ENCODE measurements around the gene TPCN1.

TPCN1 gene

GRCh38 chr12:113261847-113262470 lies 40.7 kb downstream of the TPCN1 start:
- DNase-seq (ENCODE audit: low read depth) = peak; percentile 60

DNA sequence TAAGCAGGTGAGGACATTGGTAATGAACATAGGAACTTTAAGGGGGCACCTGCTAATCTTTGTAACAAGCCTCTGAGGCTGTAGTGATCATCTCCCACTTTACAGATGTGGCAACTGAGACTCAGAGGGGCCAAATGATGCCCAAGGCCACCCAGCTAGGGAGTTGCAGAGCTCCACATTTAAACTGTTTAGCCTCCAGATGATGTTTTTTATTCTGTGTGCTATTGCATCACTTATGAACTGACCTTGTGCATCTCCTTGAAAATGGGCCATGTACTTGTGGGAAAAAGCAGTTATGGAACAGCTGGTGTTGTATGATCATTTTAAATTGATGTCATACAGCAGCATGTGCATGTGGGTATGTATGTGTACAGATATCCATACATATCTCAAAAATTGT lies 41.4 kb downstream of the TPCN1 start:
- peak; percentile 46 for DNase-seq (ENCODE audit: low read depth)

GRCh38 chr12:113263431-113263963 lies 42.2 kb downstream of the TPCN1 start:
- no peak for DNase-seq (ENCODE audit: low read depth)

GRCh38 chr12:113266106-113266895 lies 45.0 kb downstream of the TPCN1 start:
- DNase-seq (ENCODE audit: low read depth) = no peak

DNA sequence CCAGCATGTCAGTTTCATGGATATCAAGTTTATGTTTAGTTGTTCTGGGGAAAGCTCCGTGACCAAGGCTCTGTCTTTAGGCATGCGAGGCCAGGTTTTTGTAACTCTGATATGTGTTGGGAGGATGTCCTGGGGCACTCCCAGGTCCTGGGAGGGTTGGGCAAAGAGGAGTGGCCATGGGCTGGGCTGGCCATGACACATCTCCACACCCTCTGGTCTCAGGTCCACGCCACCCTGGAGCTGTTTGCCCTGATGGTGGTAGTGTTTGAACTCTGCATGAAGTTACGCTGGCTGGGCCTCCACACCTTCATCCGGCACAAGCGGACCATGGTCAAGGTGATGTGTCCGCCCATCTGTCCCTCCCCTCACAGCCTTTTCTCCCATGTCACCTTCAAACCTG lies 46.4 kb downstream of the TPCN1 start:
- no peak for DNase-seq (ENCODE audit: low read depth)

DNA sequence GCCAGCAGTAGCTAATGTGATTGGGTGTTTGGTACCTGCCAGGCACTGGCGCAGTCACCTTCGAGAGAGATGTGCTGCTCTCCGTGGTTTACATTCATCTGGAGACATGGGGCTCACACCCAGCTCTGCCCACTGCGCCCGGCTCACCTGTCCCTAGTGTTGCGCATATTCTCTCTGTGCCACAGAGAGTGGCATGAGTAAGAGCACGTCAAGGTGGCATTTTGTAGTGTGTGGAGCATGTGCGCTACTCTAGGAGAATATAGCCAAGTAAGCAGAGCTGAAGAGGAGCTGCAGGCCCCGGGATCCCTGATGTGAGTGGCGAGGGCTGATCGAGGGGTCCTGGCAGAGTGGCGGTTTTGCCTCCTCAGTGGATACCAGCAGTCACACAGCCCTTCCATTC lies 46.9 kb downstream of the TPCN1 start:
- DNase-seq (ENCODE audit: low read depth) = no peak

- DNase-seq (ENCODE audit: low read depth) = no peak
Observed at GRCh38 chr12:113268621-113269020, 47.4 kb downstream of the TPCN1 start.

DNA sequence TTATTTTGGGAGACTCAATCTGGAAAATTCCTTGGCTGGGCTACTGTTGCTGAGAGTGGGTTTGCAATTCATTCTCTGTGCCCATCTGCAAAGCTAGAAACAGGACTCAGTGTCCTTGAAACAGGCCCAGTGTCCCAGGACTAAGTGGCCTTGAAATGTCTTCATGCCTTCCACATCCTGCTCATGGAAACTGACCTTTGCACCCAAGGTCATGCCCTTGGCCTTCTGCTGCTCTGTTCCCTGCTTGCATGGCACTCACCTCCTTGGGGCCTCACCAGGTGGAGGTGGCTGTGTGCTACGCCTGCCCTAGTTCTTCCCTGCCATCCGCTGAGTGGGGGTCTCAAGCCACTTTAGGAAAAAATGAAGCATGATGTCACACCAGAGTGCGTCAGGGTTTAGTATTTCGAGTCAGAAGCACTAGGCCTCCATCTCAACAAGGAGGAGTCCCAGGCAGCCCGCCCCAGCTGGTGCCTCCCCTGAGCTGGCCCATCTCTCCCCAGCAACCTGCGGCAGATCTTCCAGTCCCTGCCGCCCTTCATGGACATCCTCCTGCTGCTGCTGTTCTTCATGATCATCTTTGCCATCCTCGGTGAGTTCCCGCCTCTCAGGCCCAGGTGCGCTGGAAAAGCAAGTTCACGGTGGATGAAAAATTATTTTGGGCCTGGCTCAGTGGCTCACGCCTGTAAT lies 48.1 kb downstream of the TPCN1 start:
- DNase-seq (ENCODE audit: low read depth) = no peak

DNA sequence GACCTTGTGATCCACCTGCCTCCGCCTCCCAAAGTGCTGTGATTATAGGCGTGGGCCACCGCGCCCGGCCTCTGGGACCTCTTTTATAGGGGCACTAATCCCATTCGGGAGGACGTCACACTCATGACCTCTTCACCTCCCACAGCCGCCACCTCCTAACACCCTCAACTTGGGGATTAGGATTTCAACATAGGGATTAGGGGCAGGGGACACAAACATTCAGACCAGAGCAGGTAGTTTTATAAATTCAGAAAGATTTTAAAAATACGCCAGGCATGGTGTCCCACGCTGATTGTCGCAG lies 49.4 kb downstream of the TPCN1 start:
- DNase-seq (ENCODE audit: low read depth) = no peak

DNA sequence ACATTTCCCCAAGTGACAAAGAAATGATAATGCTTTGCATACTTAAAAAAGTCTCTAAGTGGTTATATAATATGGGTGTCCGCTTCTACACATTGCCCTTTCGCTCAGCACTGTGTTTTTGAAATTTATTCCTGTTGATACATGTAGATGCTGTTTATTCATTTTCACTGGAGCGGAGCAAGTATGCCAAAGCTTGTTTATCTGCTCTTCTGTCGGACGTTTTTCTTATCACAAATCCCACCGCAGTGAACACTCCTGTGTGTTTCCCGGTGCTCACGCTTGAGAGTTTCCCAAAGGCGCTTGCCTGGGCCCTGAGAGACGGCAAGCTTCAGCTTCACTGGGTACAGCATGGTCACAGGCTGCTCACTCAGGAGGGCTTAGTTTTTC lies 50.2 kb downstream of the TPCN1 start:
- DNase-seq (ENCODE audit: low read depth) = peak; percentile 84

GRCh38 chr12:113271853-113272561 lies 50.7 kb downstream of the TPCN1 start:
- DNase-seq (ENCODE audit: low read depth) = peak; percentile 88

- DNase-seq (ENCODE audit: low read depth) = peak; percentile 43
Observed at GRCh38 chr12:113273053-113273725, 51.9 kb downstream of the TPCN1 start.

GRCh38 chr12:113274848-113275247 lies 53.6 kb downstream of the TPCN1 start:
- no peak for DNase-seq (ENCODE audit: low read depth)

DNA sequence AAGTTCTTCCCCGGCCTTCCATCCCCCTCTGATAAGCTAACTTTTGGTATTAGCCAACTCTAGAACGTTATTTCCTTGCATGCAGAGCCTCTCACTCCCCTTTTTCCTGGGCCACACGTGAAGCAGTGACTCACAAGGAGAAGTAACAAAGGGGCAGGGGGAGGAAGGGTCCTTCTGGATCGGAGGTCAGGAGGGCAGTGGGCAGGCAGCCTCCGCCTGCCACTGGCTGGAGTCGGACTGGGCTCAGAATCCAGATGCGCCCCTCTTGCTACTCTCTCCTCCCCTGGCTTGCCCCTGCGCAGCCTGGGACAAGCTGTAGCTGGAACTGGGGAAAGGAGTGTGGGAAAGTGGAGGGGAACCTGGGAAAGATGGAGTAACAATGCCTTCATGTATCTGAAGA lies 55.0 kb downstream of the TPCN1 start:
- peak; percentile 85 for DNase-seq (ENCODE audit: low read depth)

DNA sequence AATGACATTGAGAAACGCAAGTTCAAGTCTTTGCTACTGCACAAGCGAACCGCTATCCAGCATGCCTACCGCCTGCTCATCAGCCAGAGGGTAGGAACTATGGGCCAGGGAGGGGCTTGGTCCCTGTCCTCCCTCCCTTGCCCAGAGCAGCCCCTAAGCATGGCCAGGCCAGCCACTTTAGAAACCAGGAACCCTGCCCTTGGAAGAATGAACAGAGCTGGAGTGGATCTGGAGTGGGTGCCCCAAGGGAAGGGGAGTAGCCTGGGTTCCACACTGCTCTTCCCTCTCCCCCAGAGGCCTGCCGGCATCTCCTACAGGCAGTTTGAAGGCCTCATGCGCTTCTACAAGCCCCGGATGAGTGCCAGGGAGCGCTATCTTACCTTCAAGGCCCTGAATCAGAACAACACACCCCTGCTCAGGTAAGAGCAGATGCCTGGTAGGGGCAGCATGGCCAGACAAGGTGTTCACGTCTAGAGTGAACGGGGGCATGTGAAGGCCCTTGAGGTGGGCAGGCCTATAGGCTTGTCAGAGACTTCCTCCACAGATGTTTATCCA lies 55.8 kb downstream of the TPCN1 start:
- no peak for DNase-seq (ENCODE audit: low read depth)

DNA sequence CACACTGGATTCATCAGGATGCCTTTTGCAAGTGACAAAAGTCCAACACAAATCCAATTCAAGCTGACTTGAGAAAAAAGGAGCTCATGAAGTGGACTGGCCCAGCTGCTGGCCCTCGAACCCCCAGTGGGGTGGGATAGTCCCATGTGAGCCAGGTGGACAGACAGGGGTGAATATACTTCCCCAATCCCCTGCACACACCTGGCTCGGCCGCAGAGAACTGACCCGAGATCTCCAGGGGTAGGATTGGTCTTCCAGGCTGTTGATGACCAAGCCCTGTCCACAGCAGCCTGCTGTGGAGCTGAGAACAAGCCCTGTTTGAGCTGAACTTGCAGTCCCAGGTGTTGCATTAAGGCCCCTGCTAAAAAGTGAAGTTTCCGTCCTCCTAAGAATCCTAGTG lies 56.2 kb downstream of the TPCN1 start:
- DNase-seq (ENCODE audit: low read depth) = no peak

GRCh38 chr12:113278141-113278540 lies 56.9 kb downstream of the TPCN1 start:
- no peak for DNase-seq (ENCODE audit: low read depth)

DNA sequence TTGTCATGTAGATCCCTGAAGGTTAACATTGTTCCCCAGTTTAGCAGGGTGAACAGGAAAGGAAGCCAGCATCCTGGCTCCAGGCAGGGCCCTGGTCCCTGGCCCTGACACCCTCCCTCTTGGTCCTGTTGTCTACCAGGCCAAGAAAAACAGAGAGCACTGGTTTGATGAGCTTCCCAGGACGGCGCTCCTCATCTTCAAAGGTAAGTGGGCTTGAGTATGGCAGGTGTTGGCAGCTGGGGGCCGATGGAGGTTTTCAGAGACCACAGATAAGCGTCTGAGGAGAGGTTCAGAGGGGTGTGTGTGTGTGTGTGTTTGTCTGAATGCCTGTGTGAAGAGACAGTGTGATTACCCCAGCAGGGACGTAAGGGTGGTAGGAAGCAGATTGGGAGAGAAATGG lies 57.4 kb downstream of the TPCN1 start:
- no peak for DNase-seq (ENCODE audit: low read depth)

DNA sequence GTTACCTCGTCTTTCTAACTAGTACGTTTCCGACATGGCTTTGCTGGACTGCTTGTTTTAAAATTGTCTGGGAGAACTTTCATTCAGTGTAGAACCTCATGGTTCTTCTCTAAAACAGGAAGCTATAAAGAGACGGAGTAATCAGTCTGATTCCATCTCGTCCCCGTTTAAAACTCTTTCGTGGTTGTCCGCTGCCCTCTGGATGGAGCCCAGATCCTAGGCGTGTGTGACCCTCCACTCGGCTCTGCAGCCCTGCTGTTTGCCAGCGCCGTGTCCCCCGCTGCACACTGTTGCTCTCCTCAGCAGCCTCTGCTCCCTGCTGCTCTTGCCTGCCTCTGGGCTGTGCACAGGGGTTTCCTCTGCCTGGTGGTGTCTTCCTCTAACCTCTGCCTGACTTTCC lies 63.5 kb downstream of the TPCN1 start:
- no peak for DNase-seq (ENCODE audit: low read depth)

- no peak for DNase-seq (ENCODE audit: low read depth)
Observed at GRCh38 chr12:113285679-113286610, 64.7 kb downstream of the TPCN1 start.

DNA sequence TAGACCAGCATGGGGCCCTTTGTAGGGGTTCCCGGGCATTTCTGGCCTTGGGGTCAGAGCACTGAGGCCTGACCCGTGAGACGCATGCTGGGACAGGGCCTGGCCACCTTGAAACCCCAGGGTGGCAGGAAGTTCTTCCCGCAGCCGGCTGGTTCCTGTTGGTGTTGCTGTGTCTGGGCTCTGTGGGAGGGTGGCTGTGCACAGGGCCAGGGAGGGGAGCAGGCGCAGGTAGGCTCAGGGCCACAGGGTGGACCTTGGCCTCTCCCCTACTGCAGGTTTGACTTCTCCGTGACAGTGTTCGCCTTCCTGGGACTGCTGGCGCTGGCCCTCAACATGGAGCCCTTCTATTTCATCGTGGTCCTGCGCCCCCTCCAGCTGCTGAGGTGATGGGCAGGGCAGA lies 65.4 kb downstream of the TPCN1 start:
- no peak for DNase-seq (ENCODE audit: low read depth)
